Endothelial cell of umbilical vein (primary cell): Measurements from ENCODE around the gene TMEM167A. TPM values are rescaled to one million over a fixed set of nuclear protein-coding genes. Genes with fewer than 3 reads are reported as not detected.

ENCODE experiments used
- BruUV-seq: library from RNA; stranded (reverse); fragments of 400-500 nt; replicated peaks from 2 replicates; lab custom pipeline; 2021; lab: Mats Ljungman, UMichigan
- CTCF ChIA-PET: fragments of 300-600, 350-600 bp; sonication (Branson Sonifier 250); formaldehyde crosslinking; loops from one replicate; lab custom pipeline; 2021; ENCODE audit warnings: antibody characterized with exemption, inconsistent platforms; lab: Charles Lee
- POLR2A ChIA-PET: fragments of 300-600, 350-600 bp; sonication (Branson Sonifier 250); formaldehyde crosslinking; loops from one replicate; lab custom pipeline; 2021; ENCODE audit warnings: antibody characterized with exemption, inconsistent platforms; lab: Charles Lee
- DNase-seq: peaks from one replicate; pipeline ENCODE4 v3.0.0-alpha.2; 2011; ENCODE audit warnings: low read depth, low spot score
- FAIRE-seq: peaks from 2 replicates; lab custom pipeline; 2011; peaks lifted over from hg19 to GRCh38; lab: Jason Lieb, UNC
- H2AFZ ChIP-seq: 2 replicates; pipeline ENCODE4 v1.6.0; 2012; ENCODE audit warnings: low read depth, low read length, control low read depth, inconsistent platforms
- H3K27ac ChIP-seq: 2 replicates; pipeline ENCODE4 v1.5.1; 2011; ENCODE audit warnings: low read depth, mild to moderate bottlenecking, control low read depth, low read length, moderate library complexity; ENCODE audit not compliant: insufficient read depth
- H3K27me3 ChIP-seq, 2 experiments: 2 replicates each; pipeline versions ENCODE4 v1.6.0 to v1.6.1; 2011; ENCODE audit warnings: low read length in 2 of 2, mixed read lengths in 1 of 2; ENCODE audit not compliant: control insufficient read depth in 2 of 2, insufficient read depth in 2 of 2
- H3K36me3 ChIP-seq, 2 experiments: 2 replicates in 1 of 2; 3 replicates in 1 of 2; pipeline ENCODE4 v1.5.1; 2011; ENCODE audit warnings: low read length in 2 of 2, mild to moderate bottlenecking in 1 of 2, moderate library complexity in 1 of 2; ENCODE audit not compliant: control insufficient read depth in 2 of 2, insufficient read depth in 2 of 2; ENCODE audit errors: extremely low read depth in 1 of 2
- H3K4me1 ChIP-seq: 3 replicates; pipeline ENCODE4 v1.5.1; 2011; ENCODE audit warnings: mild to moderate bottlenecking, low read length; ENCODE audit not compliant: control insufficient read depth, insufficient read depth; ENCODE audit errors: extremely low read depth
- H3K4me2 ChIP-seq: 2 replicates; pipeline ENCODE4 v1.6.1; 2011; ENCODE audit warnings: low read length, control low read depth, mixed read lengths; ENCODE audit not compliant: insufficient read depth
- H3K4me3 ChIP-seq, 3 experiments: fragments of 200-600 bp in 1 of 3; sonication (generic), shearing (Covaris generic) in 1 of 3; replicated peaks in 1 of 3; 2 replicates each; pipeline ENCODE4 v1.5.1; 2011 to 2016; ENCODE audit warnings: control low read depth in 3 of 3, low read length in 3 of 3, mild to moderate bottlenecking in 2 of 3, inconsistent platforms in 1 of 3, low read depth in 1 of 3, moderate library complexity in 1 of 3; ENCODE audit not compliant: insufficient read depth in 1 of 3
- H3K79me2 ChIP-seq: 2 replicates; pipeline ENCODE4 v1.6.0; 2012; ENCODE audit warnings: low read length, inconsistent platforms; ENCODE audit not compliant: control insufficient read depth, insufficient read depth
- H3K9ac ChIP-seq: replicated peaks from 2 replicates; pipeline ENCODE3; 2011; ENCODE audit warnings: low read length, control low read depth; ENCODE audit not compliant: insufficient read depth; ENCODE audit errors: extremely low read depth
- H3K9me1 ChIP-seq: replicated peaks from 3 replicates; pipeline ENCODE4 v1.6.0; 2011; ENCODE audit warnings: mild to moderate bottlenecking, low read length; ENCODE audit not compliant: control insufficient read depth, insufficient read depth; ENCODE audit errors: extremely low read depth
- H3K9me3 ChIP-seq: replicated peaks from 2 replicates; pipeline ENCODE4 v1.5.1; 2012; ENCODE audit warnings: low read length, inconsistent platforms; ENCODE audit not compliant: control insufficient read depth, insufficient read depth
- H4K20me1 ChIP-seq: replicated peaks from 2 replicates; pipeline ENCODE3; 2011; ENCODE audit warnings: mild to moderate bottlenecking, low read length; ENCODE audit not compliant: control insufficient read depth, insufficient read depth; ENCODE audit errors: extremely low read depth
- EZH2 ChIP-seq: IDR thresholded peaks from 2 replicates; pipeline ENCODE4 v1.6.1; 2012; ENCODE audit warnings: borderline replicate concordance, low read depth, mild to moderate bottlenecking, moderate library complexity, low read length, inconsistent platforms; ENCODE audit not compliant: severe bottlenecking
- FOS ChIP-seq: IDR thresholded peaks from 2 replicates; pipeline ENCODE4 v1.6.1; 2011; ENCODE audit warnings: mild to moderate bottlenecking, low read length, moderate library complexity, borderline replicate concordance; ENCODE audit not compliant: insufficient read depth
- GATA2 ChIP-seq: IDR thresholded peaks from 2 replicates; pipeline ENCODE4 v1.7.0; 2011; ENCODE audit warnings: low read depth, mild to moderate bottlenecking, moderate library complexity, mixed read lengths, low read length; ENCODE audit not compliant: insufficient read length, insufficient read depth
- JUN ChIP-seq: IDR thresholded peaks from 2 replicates; pipeline ENCODE4 v1.6.1; 2011; ENCODE audit warnings: borderline replicate concordance, low read depth; ENCODE audit not compliant: insufficient read length, insufficient read depth
- MYC ChIP-seq: IDR thresholded peaks from one replicate; pipeline ENCODE4 v1.6.1; 2011; ENCODE audit warnings: mild to moderate bottlenecking, low read depth, low read length
- POLR2A ChIP-seq: IDR thresholded peaks from 2 replicates; pipeline ENCODE4 v1.6.1; 2012; ENCODE audit warnings: low read depth, mild to moderate bottlenecking, control low read depth, low read length
- POLR2AphosphoS5 ChIP-seq: IDR thresholded peaks from 2 replicates; pipeline ENCODE4 v1.6.1; 2012; ENCODE audit warnings: low read depth, mild to moderate bottlenecking, control low read depth, low read length, moderate library complexity; ENCODE audit not compliant: insufficient read depth
- dilution Hi-C: fragments of 300-500 bp; cut with MboI; formaldehyde crosslinking; loops from one replicate; pipeline ENCODE4 v1.15.0; 2019; ENCODE audit warnings: low sequenced_read_pairs; ENCODE audit not compliant: extremely low pct_ligation_motif_present
- intact Hi-C: fragments of 100-400 bp; cut with micrococcal nuclease; formaldehyde crosslinking; loops from one replicate; pipeline ENCODE4 v1.10.0; 2022
- polyA plus RNA-seq, 4 experiments: library from polyadenylated mRNA; depleted of rRNA in 3 of 4; stranded (reverse) in 3 of 4; unstranded in 1 of 4; fragments of >200 nt; gene quantifications; 2 replicates each; pipeline versions ENCODE4 v1.2.1 to v1.2.3, GENCODE V29; 2011 to 2012; ENCODE audit warnings: missing spikeins in 1 of 4
- total RNA-seq: library from RNA; stranded (reverse); gene quantifications from 2 replicates; pipeline ENCODE4 v1.2.3, GENCODE V29; 2021
- TF ChIP-seq, protein P1 (sequence below): IDR thresholded peaks from 2 replicates; pipeline ENCODE4 v1.6.1; 2011; ENCODE audit not compliant: insufficient read depth, insufficient read length
- TF ChIP-seq, protein P2 (sequence below), 2 donors: IDR thresholded peaks; 1 replicate in 1 of 2; 2 replicates in 1 of 2; pipeline ENCODE4 v1.5.1; 2011; ENCODE audit warnings: low read length in 2 of 2, mild to moderate bottlenecking in 2 of 2, moderate library complexity in 2 of 2, control low read depth in 1 of 2, inconsistent platforms in 1 of 2, low read depth in 1 of 2; ENCODE audit not compliant: insufficient read depth in 1 of 2; ENCODE audit errors: extremely low read depth in 1 of 2

TMEM167A gene
- total and polyA plus RNA-seq, 2 donors (not counting 3 experiments of a cell fraction or from before 2014, with no cell fraction given), result 20.2 to 64.4 TPM

DNA sequence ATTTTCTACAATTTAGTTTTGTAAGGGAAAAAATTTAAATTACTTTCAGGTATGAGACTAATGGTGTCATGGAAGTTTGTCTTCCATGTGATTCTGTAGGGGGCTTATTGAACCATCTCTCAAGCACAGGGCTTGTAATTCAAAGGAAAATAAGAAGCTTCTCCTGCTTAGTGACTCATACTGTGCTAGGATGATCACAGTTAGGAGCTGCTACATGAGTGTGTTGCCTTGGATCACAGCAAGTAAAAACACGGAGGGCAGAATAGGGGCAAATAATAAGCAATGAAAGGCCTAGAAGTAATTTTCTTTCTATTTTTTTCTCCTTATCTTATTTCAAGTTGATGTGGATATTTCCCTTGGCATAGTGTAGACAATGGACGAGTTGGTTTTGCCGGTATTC, 28.9 kb downstream of the TMEM167A start:
- no peak overlapping the region for H3K4me2 ChIP-seq
- H3K4me1 ChIP-seq, result no peaks in the 10 kb centered on the region
- no peak overlapping the region for H3K9ac ChIP-seq
- ChIA-PET POLR2A (no interaction called here), CTCF (interaction anchor here (0.7 to 1.8 kb wide), 5 partner anchors 10 to 693 kb away, joined by 3 to 8 read pairs (median 3); no protein-coding TSS in a partner anchor)
- H3K27me3 ChIP-seq, result no peaks in the 10 kb centered on the region
- no peaks in the 10 kb centered on the region for H3K9me3 ChIP-seq
- H3K36me3 ChIP-seq, result no peaks in the 10 kb centered on the region
- H3K4me3 ChIP-seq, result no peak overlapping the region
- no TSS peak for BruUV-seq
- dilution Hi-C loops (no loop called here), intact Hi-C loops (no loop called here)
- H2AFZ ChIP-seq, result no peak overlapping the region
- no peaks in the 10 kb centered on the region for H3K79me2 ChIP-seq
- TF ChIP-seq, protein P1, sequence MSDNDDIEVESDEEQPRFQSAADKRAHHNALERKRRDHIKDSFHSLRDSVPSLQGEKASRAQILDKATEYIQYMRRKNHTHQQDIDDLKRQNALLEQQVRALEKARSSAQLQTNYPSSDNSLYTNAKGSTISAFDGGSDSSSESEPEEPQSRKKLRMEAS, result no peak
- TF ChIP-seq FOS, result no peak
- no peak for TF ChIP-seq POLR2AphosphoS5
- no peak for TF ChIP-seq EZH2
- no peak for TF ChIP-seq POLR2A
- TF ChIP-seq, protein P2, sequence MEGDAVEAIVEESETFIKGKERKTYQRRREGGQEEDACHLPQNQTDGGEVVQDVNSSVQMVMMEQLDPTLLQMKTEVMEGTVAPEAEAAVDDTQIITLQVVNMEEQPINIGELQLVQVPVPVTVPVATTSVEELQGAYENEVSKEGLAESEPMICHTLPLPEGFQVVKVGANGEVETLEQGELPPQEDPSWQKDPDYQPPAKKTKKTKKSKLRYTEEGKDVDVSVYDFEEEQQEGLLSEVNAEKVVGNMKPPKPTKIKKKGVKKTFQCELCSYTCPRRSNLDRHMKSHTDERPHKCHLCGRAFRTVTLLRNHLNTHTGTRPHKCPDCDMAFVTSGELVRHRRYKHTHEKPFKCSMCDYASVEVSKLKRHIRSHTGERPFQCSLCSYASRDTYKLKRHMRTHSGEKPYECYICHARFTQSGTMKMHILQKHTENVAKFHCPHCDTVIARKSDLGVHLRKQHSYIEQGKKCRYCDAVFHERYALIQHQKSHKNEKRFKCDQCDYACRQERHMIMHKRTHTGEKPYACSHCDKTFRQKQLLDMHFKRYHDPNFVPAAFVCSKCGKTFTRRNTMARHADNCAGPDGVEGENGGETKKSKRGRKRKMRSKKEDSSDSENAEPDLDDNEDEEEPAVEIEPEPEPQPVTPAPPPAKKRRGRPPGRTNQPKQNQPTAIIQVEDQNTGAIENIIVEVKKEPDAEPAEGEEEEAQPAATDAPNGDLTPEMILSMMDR (IDR thresholded peaks at IDR 0.05; ENCODE audit: extremely low read depth in 1 of 2, insufficient read depth in 1 of 2, low read depth in 1 of 2, low read length in 2 of 2), result no peak
- TF ChIP-seq JUN, result no peak
- no peak for TF ChIP-seq MYC
- no peak for TF ChIP-seq GATA2
- DNase-seq (peak; percentile 51), FAIRE-seq (no peak)
- H3K9me1 ChIP-seq, result no peaks in the 10 kb centered on the region
- H4K20me1 ChIP-seq, result no peaks in the 10 kb centered on the region
- no peak overlapping the region for H3K27ac ChIP-seq
